GM10248 (cell line): Measurements from ENCODE around the gene FAM53B.

Source experiments
- CTCF ChIA-PET: fragments of 300-600 bp; sonication (Branson Sonifier 250); formaldehyde crosslinking; extraction: SDS; loops from one replicate; lab custom pipeline; 2021; ENCODE audit warnings: antibody characterized with exemption; lab: Yijun Ruan, JAX
- POLR2A ChIA-PET: fragments of 350-650 bp; sonication (Branson Sonifier 250); formaldehyde crosslinking; extraction: SDS; loops from one replicate; lab custom pipeline; 2020; ENCODE audit warnings: antibody characterized with exemption; lab: Yijun Ruan, JAX
- DNase-seq: peaks from one replicate; pipeline ENCODE4 v3.0.0; 2012; ENCODE audit errors: extremely low spot score
- TF ChIP-seq, protein P1 (sequence below): IDR thresholded peaks from 2 replicates; pipeline ENCODE4 v1.5.1; 2012; ENCODE audit warnings: mild to moderate bottlenecking, low read depth; ENCODE audit errors: extremely low read depth, missing control alignments, control extremely low read depth

FAM53B gene

DNA sequence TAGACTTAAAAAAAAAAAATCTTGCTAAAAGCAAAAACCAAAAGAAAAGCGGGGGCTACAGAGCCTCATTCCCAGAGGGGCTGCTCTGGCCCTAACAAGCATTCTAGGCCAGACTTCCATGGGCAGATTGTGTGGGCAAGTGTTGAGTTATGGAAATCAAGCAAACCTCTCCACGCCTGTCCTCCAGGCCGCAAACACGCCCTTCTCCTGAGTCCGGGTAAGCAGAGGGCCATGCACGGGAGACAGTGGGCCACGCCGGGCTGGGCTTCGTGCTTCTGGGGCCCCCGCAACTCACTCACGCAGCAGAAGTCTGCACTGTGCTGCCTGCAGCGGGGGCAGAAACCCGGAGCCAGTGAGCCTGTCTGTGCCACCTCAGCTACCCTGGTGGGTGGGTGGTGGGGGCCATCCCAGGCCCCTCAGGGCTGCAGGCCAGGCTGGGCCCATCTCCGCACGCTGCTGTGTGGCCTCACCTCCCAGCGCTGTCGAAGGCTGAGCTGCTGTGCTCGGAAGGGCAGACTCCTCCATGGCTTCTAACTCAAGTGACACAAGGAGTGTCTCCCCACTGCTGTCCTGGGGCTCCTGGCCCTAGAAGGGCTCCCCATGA, 125.6 kb downstream of the FAM53B start:
- POLR2A ChIA-PET = no interaction called here
- TF ChIP-seq, protein P1, sequence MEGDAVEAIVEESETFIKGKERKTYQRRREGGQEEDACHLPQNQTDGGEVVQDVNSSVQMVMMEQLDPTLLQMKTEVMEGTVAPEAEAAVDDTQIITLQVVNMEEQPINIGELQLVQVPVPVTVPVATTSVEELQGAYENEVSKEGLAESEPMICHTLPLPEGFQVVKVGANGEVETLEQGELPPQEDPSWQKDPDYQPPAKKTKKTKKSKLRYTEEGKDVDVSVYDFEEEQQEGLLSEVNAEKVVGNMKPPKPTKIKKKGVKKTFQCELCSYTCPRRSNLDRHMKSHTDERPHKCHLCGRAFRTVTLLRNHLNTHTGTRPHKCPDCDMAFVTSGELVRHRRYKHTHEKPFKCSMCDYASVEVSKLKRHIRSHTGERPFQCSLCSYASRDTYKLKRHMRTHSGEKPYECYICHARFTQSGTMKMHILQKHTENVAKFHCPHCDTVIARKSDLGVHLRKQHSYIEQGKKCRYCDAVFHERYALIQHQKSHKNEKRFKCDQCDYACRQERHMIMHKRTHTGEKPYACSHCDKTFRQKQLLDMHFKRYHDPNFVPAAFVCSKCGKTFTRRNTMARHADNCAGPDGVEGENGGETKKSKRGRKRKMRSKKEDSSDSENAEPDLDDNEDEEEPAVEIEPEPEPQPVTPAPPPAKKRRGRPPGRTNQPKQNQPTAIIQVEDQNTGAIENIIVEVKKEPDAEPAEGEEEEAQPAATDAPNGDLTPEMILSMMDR = no peak
- no peak for DNase-seq
- CTCF ChIA-PET = interaction anchor here (1.8 to 2.8 kb wide), 3 partner anchors 10 to 123 kb away, joined by 4 to 13 read pairs (median 7); no protein-coding TSS in a partner anchor

DNA sequence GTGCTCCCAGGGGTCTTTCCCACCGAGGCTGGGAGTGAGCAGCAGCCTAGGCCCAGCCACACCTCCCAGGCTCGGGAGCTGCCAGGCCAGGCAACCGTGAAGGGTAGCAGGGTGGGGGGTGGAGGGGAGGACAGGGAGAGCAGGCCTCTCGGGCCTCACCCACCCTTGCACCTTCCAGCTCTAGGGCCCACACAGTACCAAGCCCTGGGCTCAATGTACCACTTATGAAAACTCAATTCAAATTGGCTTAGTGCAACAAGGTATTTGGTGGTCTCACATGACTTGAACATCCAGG, 127.4 kb downstream of the FAM53B start:
- CTCF ChIA-PET = interaction anchor here (1.0 kb wide), 1 partner anchor 31 kb away, joined by 5 read pairs; no protein-coding TSS in a partner anchor
- POLR2A ChIA-PET = no interaction called here
- TF ChIP-seq, protein P1 = no peak
- no peak for DNase-seq

DNA sequence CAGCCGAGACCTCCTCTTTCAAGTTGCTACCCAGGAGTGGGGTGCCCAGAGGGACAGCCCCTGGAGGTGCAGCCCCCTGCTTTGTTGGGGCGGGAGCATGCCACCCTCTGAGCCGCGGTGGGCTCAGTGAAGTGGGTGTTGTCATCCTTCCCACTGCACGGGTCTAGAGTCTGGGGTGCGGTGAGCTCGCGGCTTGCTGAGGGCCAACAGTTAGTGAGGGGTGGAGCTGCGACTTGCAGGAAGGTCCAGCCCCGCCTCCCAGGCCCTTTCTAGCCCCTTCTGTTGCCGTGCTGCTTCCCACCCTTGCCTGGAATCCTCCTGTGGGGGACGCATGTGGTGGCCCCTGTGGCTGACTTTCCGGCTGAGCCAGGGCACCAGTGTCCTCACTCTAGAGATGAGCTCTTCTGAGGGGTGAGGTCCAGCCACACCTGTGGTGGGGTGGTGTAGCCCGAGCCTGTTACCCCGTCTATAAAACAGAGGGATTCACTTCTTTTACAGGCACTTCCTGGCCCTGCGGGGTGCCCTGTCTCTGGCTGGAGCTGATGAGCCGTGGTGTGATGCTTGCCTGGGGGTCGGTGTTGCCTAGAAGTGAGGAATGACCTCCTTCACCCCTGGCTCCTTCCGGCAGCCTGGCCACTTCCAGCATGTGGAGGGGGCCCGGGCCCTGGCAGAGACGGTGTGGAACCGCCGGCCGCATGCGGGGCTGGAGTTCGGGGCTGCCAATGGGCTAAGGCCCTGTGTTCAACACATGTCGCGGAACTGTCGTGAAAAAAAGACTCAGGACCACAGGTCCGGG, 127.9 kb downstream of the FAM53B start:
- ChIA-PET POLR2A (no interaction called here), CTCF (interaction anchor here (1.0 kb wide), 1 partner anchor 32 kb away, joined by 5 read pairs; no protein-coding TSS in a partner anchor)
- DNase-seq = no peak
- TF ChIP-seq, protein P1 = no peak

DNA sequence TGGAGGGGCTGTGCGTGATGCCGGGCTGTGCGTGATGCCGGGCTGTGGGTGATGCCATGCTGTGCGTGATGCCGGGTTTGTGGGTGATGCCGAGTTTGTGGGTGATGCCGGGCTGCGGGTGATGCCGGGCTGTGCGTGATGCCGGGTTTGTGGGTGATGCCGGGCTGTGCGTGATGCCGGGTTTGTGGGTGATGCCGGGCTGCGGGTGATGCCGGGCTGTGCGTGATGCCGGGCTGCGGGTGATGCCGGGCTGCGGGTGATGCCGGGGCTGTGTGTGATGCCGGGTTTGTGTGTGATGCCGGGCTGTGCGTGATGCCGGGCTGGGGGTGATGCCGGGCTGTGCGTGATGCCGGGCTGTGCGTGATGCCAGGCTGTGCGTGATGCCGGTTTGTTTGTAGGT, 128.9 kb downstream of the FAM53B start:
- POLR2A ChIA-PET = no interaction called here
- CTCF ChIA-PET = no interaction called here
- DNase-seq = no peak
- TF ChIP-seq, protein P1 = no peak

DNA sequence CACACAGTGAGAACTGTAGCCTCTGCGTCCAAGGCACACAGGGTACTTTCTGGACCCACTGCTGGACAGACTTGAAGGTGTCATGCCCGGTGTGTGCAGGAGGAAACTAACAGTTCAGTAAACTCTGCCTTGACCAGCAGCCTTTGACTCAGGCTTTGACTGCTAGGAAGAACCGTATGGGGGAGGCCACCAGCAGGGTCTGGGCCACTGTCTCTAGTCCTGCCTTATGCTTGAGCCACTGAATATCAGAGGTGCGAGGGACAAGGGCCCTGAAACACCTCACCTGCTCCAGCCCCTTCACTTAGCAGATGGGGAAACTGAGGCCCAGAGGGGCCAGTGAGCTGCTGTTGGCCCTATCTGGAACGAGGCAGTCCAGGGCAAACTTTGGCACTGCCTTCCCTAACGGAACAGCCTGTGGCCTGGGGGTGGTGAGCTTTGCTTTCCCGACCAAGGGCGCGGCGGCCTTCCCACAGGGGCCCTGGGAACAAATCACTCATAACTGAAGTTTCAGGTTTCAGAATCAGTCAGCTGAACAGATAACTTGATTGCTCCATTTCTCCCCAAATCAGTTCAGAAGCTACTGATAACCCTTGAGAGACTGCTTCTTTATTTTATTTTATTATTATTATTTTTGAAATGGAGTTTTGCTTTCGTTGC, 130.0 kb downstream of the FAM53B start:
- POLR2A ChIA-PET = interaction anchor here (0.7 kb wide), 1 partner anchor 1497 kb away, joined by 5 read pairs; no protein-coding TSS in a partner anchor
- TF ChIP-seq, protein P1 = no peak

DNA sequence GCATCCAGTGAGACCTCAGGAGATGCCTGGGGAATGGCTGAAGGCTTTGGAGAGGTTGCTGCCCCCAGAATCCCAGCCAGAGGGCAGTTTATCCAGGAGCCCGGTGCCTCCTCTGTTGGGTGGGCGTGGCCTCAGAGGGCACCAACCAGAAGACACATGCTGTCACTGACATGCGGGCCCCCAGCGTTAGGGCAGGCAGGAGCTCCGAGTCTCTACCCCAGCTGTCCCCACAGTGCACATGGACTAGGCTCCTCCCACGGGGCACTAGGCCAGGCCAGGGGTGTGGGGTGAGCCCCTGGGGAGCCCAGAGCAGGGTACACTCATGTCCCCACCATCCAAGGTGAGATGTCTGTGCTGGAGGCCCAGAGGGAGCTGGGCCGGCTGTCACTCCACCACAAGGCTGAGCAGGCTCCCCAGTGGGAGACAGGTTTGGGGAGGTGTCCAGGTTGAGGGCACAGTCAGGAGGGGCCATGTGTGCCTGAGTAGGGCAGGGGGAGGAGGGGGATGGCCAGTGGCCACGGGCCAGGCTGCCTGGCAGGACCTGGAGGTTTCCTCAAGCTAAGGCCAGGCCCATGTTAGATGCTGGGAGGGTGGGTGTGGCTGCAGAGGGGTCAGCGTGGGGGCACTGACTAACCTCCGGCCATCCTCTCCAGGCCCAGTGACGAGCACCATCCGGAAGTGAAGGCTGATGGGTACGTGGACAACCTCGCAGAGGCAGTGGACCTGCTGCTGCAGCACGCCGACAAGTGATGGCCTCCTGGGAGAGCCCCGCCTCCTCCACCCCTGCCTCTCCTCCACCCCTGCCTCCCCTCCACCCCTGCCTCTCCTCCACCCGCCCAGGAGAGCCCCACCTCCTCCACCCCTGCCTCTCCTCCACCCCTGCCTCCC, 131.3 kb downstream of the FAM53B start:
- CTCF ChIA-PET = interaction anchor here (1.4 kb wide), 1 partner anchor 105 kb away, joined by 3 read pairs; no protein-coding TSS in a partner anchor
- TF ChIP-seq, protein P1 = no peak
- DNase-seq = no peak
- POLR2A ChIA-PET = interaction anchor here (0.7 kb wide), 1 partner anchor 1496 kb away, joined by 5 read pairs; no protein-coding TSS in a partner anchor

More for the DNA sequence above, 130.0 kb downstream of the FAM53B start:
- peak; percentile 69 for DNase-seq
- CTCF ChIA-PET = interaction anchor here (1.0 to 1.4 kb wide), 3 partner anchors 13 to 137 kb away, joined by 3 to 4 read pairs (median 3); no protein-coding TSS in a partner anchor
